Activated CD4-positive, alpha-beta T cell treated with anti-CD3 and anti-CD28 coated beads, Interleukin-2, amount 10 ng/mL, durations not matched to agents 7 days and 5 days (primary cell): Measurements from ENCODE around the gene ATP5PF. TPM values are rescaled to one million over a fixed set of nuclear protein-coding genes. Genes with fewer than 3 reads are reported as not detected.

Experiments
- CTCF ChIA-PET: fragments of 350-600 bp; sonication (Branson Sonifier 250); formaldehyde crosslinking; loops from one replicate; lab custom pipeline; 2021; ENCODE audit warnings: antibody characterized with exemption; lab: Charles Lee
- POLR2A ChIA-PET: fragments of 350-600 bp; sonication (Branson Sonifier 250); formaldehyde crosslinking; loops from one replicate; lab custom pipeline; 2021; ENCODE audit warnings: antibody characterized with exemption; lab: Charles Lee
- DNase-seq: peaks from one replicate; pipeline ENCODE4 v3.0.0-alpha.2; 2020
- H3K27ac Mint-ChIP-seq: one replicate; pipeline ENCODE4 v1.8.0; 2021; ENCODE audit warnings: mild to moderate bottlenecking, moderate library complexity, mixed read lengths
- H3K27me3 Mint-ChIP-seq: one replicate; pipeline ENCODE4 v1.8.0; 2021; ENCODE audit warnings: mixed read lengths
- H3K36me3 Mint-ChIP-seq: one replicate; pipeline ENCODE4 v1.8.0; 2021; ENCODE audit warnings: low read depth, mixed read lengths
- H3K4me1 Mint-ChIP-seq: one replicate; pipeline ENCODE4 v1.8.0; 2021; ENCODE audit warnings: mixed read lengths
- H3K4me3 Mint-ChIP-seq: one replicate; pipeline ENCODE4 v1.8.0; 2021; ENCODE audit warnings: mild to moderate bottlenecking, moderate library complexity, mixed read lengths
- H3K9me3 Mint-ChIP-seq: one replicate; pipeline ENCODE4 v1.8.0; 2021; ENCODE audit warnings: mixed read lengths
- total RNA-seq, 2 experiments: library from RNA; stranded (reverse); gene quantifications; one replicate each; pipeline ENCODE4 v1.2.3, GENCODE V29; 2021

The ATP5PF gene
- total RNA-seq, 2 experiments from 2014 or later: 134 to 143 TPM

DNA sequence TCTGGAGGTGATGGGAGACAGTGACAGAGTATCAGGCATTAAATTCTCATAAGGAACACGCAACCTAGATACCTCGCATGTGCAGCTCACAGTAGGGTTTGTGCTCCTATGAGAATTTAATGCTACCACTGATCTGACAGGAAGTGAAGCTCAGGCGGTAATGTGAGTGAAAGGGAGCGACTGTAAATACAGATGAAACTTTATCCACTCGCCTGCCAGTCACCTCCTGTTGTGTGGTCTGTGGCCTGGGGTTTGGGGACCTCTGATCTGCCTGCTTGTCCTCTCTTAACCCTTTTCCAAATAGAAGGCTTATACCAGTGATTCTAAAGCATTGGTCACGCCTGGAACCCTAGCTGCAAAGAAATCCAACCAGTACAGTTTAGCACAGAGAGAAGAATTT is 15.4 kb upstream of the ATP5PF start:
- CTCF ChIA-PET: interaction anchor here (1.8 kb wide), 1 partner anchor 51 kb away, joined by 7 read pairs; no protein-coding TSS in a partner anchor
- POLR2A ChIA-PET: no interaction called here
- peaks cover 38% of the 10 kb centered on the region for H3K36me3 Mint-ChIP-seq

GRCh38 chr21:25744854-25745253 is 10.2 kb upstream of the ATP5PF start:
- no peak overlapping the region for H3K4me3 Mint-ChIP-seq
- CTCF ChIA-PET: interaction anchor here (0.9 to 2.0 kb wide), 2 partner anchors 10 to 118 kb away, joined by 3 to 5 read pairs; no protein-coding TSS in a partner anchor
- peaks cover 9% of the 10 kb centered on the region for H3K4me1 Mint-ChIP-seq
- POLR2A ChIA-PET: no interaction called here
- H3K27me3 Mint-ChIP-seq: no peaks in the 10 kb centered on the region
- no peak overlapping the region for H3K27ac Mint-ChIP-seq
- H3K9me3 Mint-ChIP-seq: no peaks in the 10 kb centered on the region
- H3K36me3 Mint-ChIP-seq: peaks cover 18% of the 10 kb centered on the region
- DNase-seq: no peak

More for the DNA sequence above, 15.4 kb upstream of the ATP5PF start:
- Mint-ChIP-seq H3K27ac (peak overlapping the region; percentile 89), H3K4me1 (peaks cover 13% of the 10 kb centered on the region), H3K4me3 (no peak overlapping the region), H3K9me3 (no peaks in the 10 kb centered on the region), H3K27me3 (no peaks in the 10 kb centered on the region)
- DNase-seq: peak; percentile 42

DNA sequence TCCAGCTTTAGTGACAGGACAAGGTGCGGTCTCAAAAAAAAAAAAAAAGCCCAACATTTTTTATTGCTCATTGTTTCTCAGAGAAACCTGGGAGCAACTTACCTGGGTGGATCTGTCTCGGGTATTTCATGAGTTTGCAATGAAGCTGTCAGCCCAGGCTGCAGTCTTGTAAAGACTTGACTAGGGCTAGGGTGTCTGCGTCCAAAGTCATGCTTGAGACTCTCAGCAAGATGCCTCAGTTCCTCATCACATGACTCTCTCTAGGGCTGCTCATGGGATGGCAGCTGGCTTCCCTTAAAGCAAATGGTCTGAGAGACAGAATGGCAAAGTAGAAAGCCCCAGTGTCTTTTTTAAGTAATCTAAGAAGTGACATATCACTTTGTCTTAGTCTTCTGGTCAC is 8.2 kb upstream of the ATP5PF start:
- POLR2A ChIA-PET: no interaction called here
- Mint-ChIP-seq H3K4me3 (no peak overlapping the region), H3K27me3 (no peaks in the 10 kb centered on the region), H3K36me3 (peaks cover 8% of the 10 kb centered on the region), H3K27ac (no peak overlapping the region), H3K9me3 (no peaks in the 10 kb centered on the region), H3K4me1 (peaks cover 11% of the 10 kb centered on the region)
- CTCF ChIA-PET: interaction anchor here (0.6 to 1.0 kb wide), 3 partner anchors 24 to 79 kb away, joined by 3 to 4 read pairs (median 4); no protein-coding TSS in a partner anchor
- no peak for DNase-seq

DNA sequence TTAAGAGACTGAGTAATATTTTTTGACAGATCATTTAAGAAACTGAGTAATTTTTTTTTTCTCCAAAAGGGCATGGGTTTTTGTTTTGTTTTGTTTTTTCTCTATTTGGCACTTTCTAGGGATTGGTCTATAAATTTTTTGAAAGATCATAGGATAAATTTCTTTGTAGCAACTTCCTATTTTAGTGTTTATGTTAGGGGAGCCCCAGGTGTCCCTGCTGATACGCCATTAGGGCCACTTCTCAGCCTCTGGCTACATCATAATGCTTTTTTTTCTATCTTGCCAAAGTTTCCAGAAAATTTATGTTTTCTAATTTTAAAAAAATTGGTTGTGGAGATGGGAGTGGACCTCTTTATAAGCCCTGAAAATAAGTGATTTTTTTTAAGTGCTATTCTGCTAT is 2.7 kb upstream of the ATP5PF start:
- H3K27me3 Mint-ChIP-seq: no peaks in the 10 kb centered on the region
- H3K4me3 Mint-ChIP-seq: no peak overlapping the region
- ChIA-PET CTCF (interaction anchor here (1.5 kb wide), 1 partner anchor 11 kb away, joined by 5 read pairs; no protein-coding TSS in a partner anchor), POLR2A (no interaction called here)
- no peaks in the 10 kb centered on the region for H3K9me3 Mint-ChIP-seq
- no peak for DNase-seq
- no peak overlapping the region for H3K27ac Mint-ChIP-seq
- peaks cover 44% of the 10 kb centered on the region for H3K4me1 Mint-ChIP-seq
- H3K36me3 Mint-ChIP-seq: peaks cover 6% of the 10 kb centered on the region

- Mint-ChIP-seq H3K27me3 (no peaks in the 10 kb centered on the region), H3K4me1 (peaks cover 48% of the 10 kb centered on the region), H3K4me3 (peak overlapping the region; percentile 99), H3K9me3 (no peaks in the 10 kb centered on the region), H3K27ac (peak overlapping the region; percentile 100), H3K36me3 (peaks cover 6% of the 10 kb centered on the region)
- CTCF ChIA-PET: interaction anchor here (0.9 to 1.5 kb wide), 4 partner anchors 13 to 128 kb away, joined by 3 to 5 read pairs (median 3); no protein-coding TSS in a partner anchor
- DNase-seq: peak; percentile 76
- POLR2A ChIA-PET: no interaction called here
These were observed 1.2 kb upstream of the ATP5PF start for GRCh38 chr21:25735646-25736597.

DNA sequence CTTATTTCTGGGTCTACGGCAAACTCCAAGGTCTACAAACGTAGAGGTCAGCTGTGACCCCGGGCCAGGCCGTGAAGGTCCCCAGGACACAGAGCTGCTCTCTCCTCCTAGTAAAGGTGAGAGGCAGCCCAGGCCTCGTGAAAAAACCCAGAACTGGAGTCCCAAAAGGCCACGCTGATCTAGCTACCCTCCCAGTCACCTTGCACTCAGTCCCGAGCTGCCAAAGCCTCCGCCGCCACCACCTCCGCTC is 125 bp downstream of the ATP5PF start:
- Mint-ChIP-seq H3K36me3 (peaks cover 10% of the 10 kb centered on the region), H3K27me3 (no peaks in the 10 kb centered on the region), H3K4me3 (peak overlapping the region; percentile 99), H3K4me1 (peaks cover 51% of the 10 kb centered on the region), H3K9me3 (no peaks in the 10 kb centered on the region), H3K27ac (peak overlapping the region; percentile 100)
- ChIA-PET CTCF (interaction anchor here (0.6 to 1.7 kb wide), 8 partner anchors 13 to 139 kb away, joined by 3 to 6 read pairs (median 3); no protein-coding TSS in a partner anchor), POLR2A (interaction anchor here (0.7 kb wide), 1 partner anchor 25 kb away, joined by 3 read pairs; no protein-coding TSS in a partner anchor)
- DNase-seq: no peak

DNA sequence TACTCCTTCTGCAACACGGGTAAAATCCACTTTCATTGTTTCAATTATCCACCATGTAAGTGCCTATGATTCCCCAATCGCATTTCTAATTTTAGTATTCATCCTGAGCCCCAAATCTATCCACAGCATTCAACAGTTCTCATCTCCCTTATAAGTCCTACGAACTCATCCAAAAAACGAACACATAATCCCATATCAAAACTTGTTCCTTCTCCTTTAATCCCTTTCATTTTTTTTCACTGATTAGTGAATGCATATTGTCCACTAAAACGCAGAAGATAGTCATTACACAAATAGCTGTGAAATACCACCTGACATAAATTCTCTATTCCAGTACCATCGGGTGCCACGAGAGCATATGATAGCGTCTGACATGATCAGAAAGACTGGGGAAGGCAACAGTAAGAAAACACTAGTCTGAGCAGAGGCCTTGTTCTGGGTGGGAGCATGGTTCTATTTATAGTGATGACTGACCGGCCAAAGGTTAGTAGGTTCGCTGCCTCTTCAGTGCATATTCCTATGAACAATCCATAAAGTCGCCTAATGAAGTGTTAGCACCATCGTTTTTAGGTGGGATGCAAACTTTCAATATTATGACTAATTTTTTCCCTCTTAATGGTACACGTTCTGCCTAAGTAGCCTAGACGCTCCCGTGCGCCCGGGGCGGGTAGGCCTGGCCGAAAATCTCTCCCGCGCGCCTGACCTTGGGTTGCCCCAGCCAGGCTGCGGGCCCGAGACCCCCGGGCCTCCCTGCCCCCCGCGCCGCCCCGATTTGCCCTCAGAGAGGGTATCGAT is 648 bp downstream of the ATP5PF start:
- H3K9me3 Mint-ChIP-seq: no peaks in the 10 kb centered on the region
- DNase-seq: peak; percentile 27
- CTCF ChIA-PET: interaction anchor here (0.6 to 1.7 kb wide), 7 partner anchors 13 to 140 kb away, joined by 3 to 6 read pairs (median 3); no protein-coding TSS in a partner anchor

DNA sequence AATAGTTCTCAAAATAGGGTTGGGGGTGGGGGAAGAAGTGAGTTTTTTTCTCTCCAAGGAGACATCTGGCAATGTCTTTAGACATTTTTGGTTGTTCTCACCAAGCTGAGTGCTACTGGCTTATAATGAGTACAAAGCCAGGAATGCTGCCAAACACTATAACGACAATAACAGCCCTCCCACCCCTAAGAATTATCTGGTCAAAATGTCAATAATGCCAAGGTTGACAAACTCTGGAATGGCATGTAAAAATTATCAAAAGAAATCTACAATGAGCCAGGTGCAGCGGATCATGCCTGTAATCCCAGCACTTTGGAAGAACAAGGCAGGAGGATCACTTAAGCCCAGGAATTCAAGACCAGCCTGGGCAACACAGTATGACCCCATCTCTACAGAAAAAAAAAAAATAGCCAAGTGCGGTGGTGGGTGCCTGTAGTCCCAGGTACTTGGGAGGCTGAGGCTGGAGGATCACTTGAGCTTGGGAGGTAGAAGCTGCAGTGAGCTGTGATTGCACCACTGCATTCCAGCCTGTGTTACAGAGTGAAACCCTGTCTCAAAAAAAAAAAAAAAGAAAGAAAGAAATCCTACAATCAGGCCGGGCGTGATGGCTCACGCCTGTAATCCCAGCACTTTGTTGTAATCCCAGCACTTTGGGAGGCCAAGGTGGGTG is 2.5 kb downstream of the ATP5PF start:
- H3K27ac Mint-ChIP-seq: no peak overlapping the region
- no peak for DNase-seq
- ChIA-PET POLR2A (no interaction called here), CTCF (interaction anchor here (0.5 to 0.7 kb wide), 2 partner anchors 8 to 10 kb away, joined by 3 read pairs; no protein-coding TSS in a partner anchor)
- H3K4me1 Mint-ChIP-seq: peaks cover 42% of the 10 kb centered on the region
- no peaks in the 10 kb centered on the region for H3K27me3 Mint-ChIP-seq
- peaks cover 25% of the 10 kb centered on the region for H3K36me3 Mint-ChIP-seq
- no peaks in the 10 kb centered on the region for H3K9me3 Mint-ChIP-seq
- no peak overlapping the region for H3K4me3 Mint-ChIP-seq

More for the DNA sequence above, 648 bp downstream of the ATP5PF start:
- H3K27ac Mint-ChIP-seq: peak overlapping the region; percentile 100
- no peaks in the 10 kb centered on the region for H3K27me3 Mint-ChIP-seq
- H3K4me1 Mint-ChIP-seq: peaks cover 51% of the 10 kb centered on the region
- POLR2A ChIA-PET: interaction anchor here (0.7 kb wide), 1 partner anchor 26 kb away, joined by 3 read pairs; no protein-coding TSS in a partner anchor
- H3K4me3 Mint-ChIP-seq: peak overlapping the region; percentile 99
- peaks cover 11% of the 10 kb centered on the region for H3K36me3 Mint-ChIP-seq

- Mint-ChIP-seq H3K9me3 (no peaks in the 10 kb centered on the region), H3K4me1 (no peaks in the 10 kb centered on the region), H3K27ac (no peak overlapping the region), H3K27me3 (no peaks in the 10 kb centered on the region), H3K36me3 (peaks cover 44% of the 10 kb centered on the region), H3K4me3 (no peak overlapping the region)
- POLR2A ChIA-PET: no interaction called here
- DNase-seq: no peak
- CTCF ChIA-PET: interaction anchor here (1.2 kb wide), 1 partner anchor 11 kb away, joined by 3 read pairs; no protein-coding TSS in a partner anchor
These were observed 12.1 kb downstream of the ATP5PF start for GRCh38 chr21:25722631-25723030.

DNA sequence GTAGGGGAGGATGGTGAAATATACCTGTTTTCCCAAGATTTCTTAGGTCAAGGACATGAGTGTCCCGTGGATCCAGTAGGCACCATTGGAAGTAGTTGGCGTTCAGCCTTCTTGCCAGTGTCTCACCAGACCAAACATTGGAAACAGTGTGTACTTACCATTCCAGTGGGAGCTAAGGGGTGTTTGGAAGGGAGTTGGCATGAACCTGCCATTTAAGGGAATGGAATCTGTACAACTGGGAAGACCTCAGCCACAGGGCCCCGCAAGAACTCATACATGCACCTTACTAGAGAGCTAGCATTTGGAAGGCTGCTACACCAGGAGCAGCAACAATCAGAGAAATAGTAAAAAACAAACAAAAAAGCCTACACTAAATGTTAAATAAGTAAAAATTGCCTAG is 12.7 kb downstream of the ATP5PF start:
- peaks cover 41% of the 10 kb centered on the region for H3K36me3 Mint-ChIP-seq
- CTCF ChIA-PET: interaction anchor here (0.9 to 1.2 kb wide), 3 partner anchors 10 to 12 kb away, joined by 3 to 6 read pairs (median 3); partner anchors contain the start of genes ATP5PF and GABPA
- no peak for DNase-seq
- no peaks in the 10 kb centered on the region for H3K9me3 Mint-ChIP-seq
- H3K27ac Mint-ChIP-seq: no peak overlapping the region
- no peaks in the 10 kb centered on the region for H3K27me3 Mint-ChIP-seq
- no peaks in the 10 kb centered on the region for H3K4me1 Mint-ChIP-seq
- POLR2A ChIA-PET: no interaction called here
- H3K4me3 Mint-ChIP-seq: no peak overlapping the region

- DNase-seq: no peak
- H3K4me3 Mint-ChIP-seq: no peak overlapping the region
- no peaks in the 10 kb centered on the region for H3K27me3 Mint-ChIP-seq
- H3K9me3 Mint-ChIP-seq: no peaks in the 10 kb centered on the region
- H3K27ac Mint-ChIP-seq: no peak overlapping the region
- ChIA-PET POLR2A (no interaction called here), CTCF (interaction anchor here (0.6 to 1.5 kb wide), 4 partner anchors 10 to 746 kb away, joined by 3 to 4 read pairs (median 4); no protein-coding TSS in a partner anchor)
- H3K4me1 Mint-ChIP-seq: no peaks in the 10 kb centered on the region
- peaks cover 20% of the 10 kb centered on the region for H3K36me3 Mint-ChIP-seq
These were observed 17.1 kb downstream of the ATP5PF start for GRCh38 chr21:25717491-25718147.
